NB4 (cell line): ENCODE data around the gene OPCML.

Experiments
- DNase-seq: peaks from one replicate; pipeline ENCODE4 v3.0.0; 2010; ENCODE audit warnings: low read depth
- H3K4me3 ChIP-seq: one replicate; pipeline ENCODE4 v1.5.1; 2011; ENCODE audit warnings: mild to moderate bottlenecking, low read depth, low read length, moderate library complexity
- CTCF ChIP-seq: IDR thresholded peaks from one replicate; pipeline ENCODE4 v1.5.1; 2012; ENCODE audit warnings: low read depth, low read length
- MAX ChIP-seq: IDR thresholded peaks from 2 replicates; pipeline ENCODE4 v1.6.1; 2011; ENCODE audit warnings: low read depth, low read length
- MYC ChIP-seq: IDR thresholded peaks from 2 replicates; pipeline ENCODE4 v1.6.1; 2011; ENCODE audit warnings: low read depth, low read length
- POLR2A ChIP-seq: IDR thresholded peaks from 2 replicates; pipeline ENCODE4 v1.6.1; 2011; ENCODE audit warnings: mild to moderate bottlenecking; ENCODE audit not compliant: insufficient read length; ENCODE audit errors: extremely low read depth

Gene OPCML

GRCh38 chr11:133476570-133477250 is 55.6 kb downstream of the OPCML start:
- H3K4me3 ChIP-seq, result no peak overlapping the region
- peak; percentile 28 for DNase-seq
- TF ChIP-seq MAX (no peak), MYC (no peak), POLR2A (no peak), CTCF (no peak)

GRCh38 chr11:133474461-133474860 is 57.8 kb downstream of the OPCML start:
- no peak overlapping the region for H3K4me3 ChIP-seq
- TF ChIP-seq POLR2A (no peak), MYC (no peak), CTCF (no peak)
- no peak for DNase-seq

- DNase-seq, result no peak
- no peak overlapping the region for H3K4me3 ChIP-seq
- TF ChIP-seq CTCF (no peak), MYC (no peak), MAX (no peak), POLR2A (no peak)
Measured at GRCh38 chr11:133467686-133468085, 64.6 kb downstream of the OPCML start.

GRCh38 chr11:133443206-133443747 is 89.0 kb downstream of the OPCML start:
- TF ChIP-seq MAX (no peak), MYC (no peak), POLR2A (no peak), CTCF (no peak)
- no peak for DNase-seq
- H3K4me3 ChIP-seq, result no peak overlapping the region

- H3K4me3 ChIP-seq, result no peak overlapping the region
- no peak for TF ChIP-seq MYC
- TF ChIP-seq POLR2A, result no peak
- no peak for TF ChIP-seq MAX
- no peak for TF ChIP-seq CTCF
- DNase-seq, result no peak
Measured at GRCh38 chr11:133441964-133442660, 90.2 kb downstream of the OPCML start.
